Stomach (tissue), 9 donors: ENCODE data around the gene ENDOG. TPM values are rescaled to one million over a fixed set of nuclear protein-coding genes. Genes with fewer than 3 reads are reported as not detected.
"Not testable (repeated sequence)": the region's sequence is repeated elsewhere in the genome, so short reads cannot be mapped to it uniquely, and the experiment has no call there.

Experiments used
- DNase-seq, 2 donors: peaks; one replicate each; pipeline versions ENCODE4 v3.0.0 to v3.0.0-alpha.2; 2013 to 2019
- H3K27ac ChIP-seq, 5 donors: fragments of 200-600 bp in 4 of 5; sonication (generic) in 4 of 5; one replicate each; pipeline ENCODE4 v1.5.1; 2013 to 2019; ENCODE audit warnings: mild to moderate bottlenecking in 1 of 5, moderate library complexity in 1 of 5
- H3K27me3 ChIP-seq, 3 donors: fragments of 200-600 bp; sonication (generic); one replicate each; pipeline ENCODE4 v1.5.1; 2017 to 2019; ENCODE audit warnings: mixed run types in 1 of 3
- H3K36me3 ChIP-seq, 4 donors: fragments of 200-600 bp; sonication (generic); 1 replicate in 3 of 4; 2 replicates in 1 of 4; pipeline ENCODE4 v1.5.1; 2016 to 2019
- H3K4me1 ChIP-seq, 4 donors: fragments of 200-600 bp; sonication (generic); one replicate each; pipeline ENCODE4 v1.5.1; 2016 to 2019
- H3K4me3 ChIP-seq, 4 donors: fragments of 200-600 bp; sonication (generic) in 3 of 4; one replicate each; pipeline ENCODE4 v1.5.1; 2016 to 2019; ENCODE audit warnings: mild to moderate bottlenecking in 1 of 4
- H3K9me3 ChIP-seq, 4 donors: fragments of 200-600 bp; sonication (generic); one replicate each; pipeline ENCODE4 v1.5.1; 2016 to 2019
- EP300 ChIP-seq: sonication (generic); formaldehyde crosslinking; IDR thresholded peaks from one replicate; pipeline ENCODE4 v1.6.1; 2017; ENCODE audit warnings: antibody characterized with exemption
- POLR2A ChIP-seq, 4 donors: fragments of 450-650 bp; IDR thresholded peaks; one replicate each; pipeline ENCODE4 v1.6.1; 2016; ENCODE audit warnings: antibody characterized with exemption in 4 of 4, control low read depth in 2 of 4, mild to moderate bottlenecking in 1 of 4, moderate library complexity in 1 of 4
- POLR2AphosphoS5 ChIP-seq, 3 donors: sonication (generic); formaldehyde crosslinking; IDR thresholded peaks; one replicate each; pipeline ENCODE4 v1.6.1; 2016; ENCODE audit warnings: antibody characterized with exemption in 3 of 3
- WGBS, 5 donors: extraction: QIAGEN DNeasy Blood & Tissue Kit in 3 of 5; methylation state at CpG; one replicate each; pipeline versions ENCODE4 v1.1.5 to v1.1.7; 2013 to 2018; 5-methylcytosine and 5-hydroxymethylcytosine counted together
- intact Hi-C: fragments of 100-400 bp; cut with DNase I; formaldehyde crosslinking; loops from one replicate; pipeline ENCODE4 v1.15.1; 2023; ENCODE audit warnings: low total_unique reads
- polyA plus RNA-seq, 3 donors: library from polyadenylated mRNA; stranded (reverse); fragments of 200-250 nt; gene quantifications; one replicate each; pipeline ENCODE4 v1.2.3, GENCODE V29; 2013
- total RNA-seq, 5 donors: library from RNA; depleted of rRNA; stranded (reverse); fragments of >200 nt; gene quantifications; one replicate each; pipeline versions ENCODE4 v1.1.0 to v1.2.3, GENCODE V29; 2014 to 2016
- TF ChIP-seq, protein P1 (sequence below), 7 experiments: fragments of 450-650 bp in 4 of 7; fragments of 200-600 bp in 3 of 7; sonication (generic) in 3 of 7; IDR thresholded peaks; one replicate each; pipeline ENCODE4 v1.5.1; 2016 to 2019; ENCODE audit warnings: antibody characterized with exemption in 7 of 7, control low read depth in 2 of 7, mild to moderate bottlenecking in 1 of 7
- donor health status: healthy with polysubstance abuse.
- donor health status: Bipolar disorder and iron deficiency.
- donor health status: healthy.

The ENDOG gene
- total and polyA plus RNA-seq, 8 donors: 5.0 to 186 (median 31.5) TPM

GRCh38 chr9:128862401-128862851 is 44.1 kb downstream of the ENDOG start:
- Histone ChIP-seq H3K36me3 (no peaks in the 10 kb centered on the region), H3K9me3 (no peaks in the 10 kb centered on the region), H3K4me1 (peaks cover 18 to 42% (median 32%) of the 10 kb centered on the region in 4 donors), H3K4me3 (no peak overlapping the region), H3K27me3 (no peaks in the 10 kb centered on the region), H3K27ac (peak overlapping the region; percentile 38 to 69 (median 65))
- 41 to 66% (median 47%) methylated on average over 6 of the region's 6 CpGs for WGBS, 5 donors
- DNase-seq: peak in 1 of 2 donors; percentile 90
- intact Hi-C loops: no loop called here
- TF ChIP-seq POLR2AphosphoS5 (IDR thresholded peaks at IDR 0.05) (peak in 1 of 3 donors; percentile 64), EP300 (no peak)

DNA sequence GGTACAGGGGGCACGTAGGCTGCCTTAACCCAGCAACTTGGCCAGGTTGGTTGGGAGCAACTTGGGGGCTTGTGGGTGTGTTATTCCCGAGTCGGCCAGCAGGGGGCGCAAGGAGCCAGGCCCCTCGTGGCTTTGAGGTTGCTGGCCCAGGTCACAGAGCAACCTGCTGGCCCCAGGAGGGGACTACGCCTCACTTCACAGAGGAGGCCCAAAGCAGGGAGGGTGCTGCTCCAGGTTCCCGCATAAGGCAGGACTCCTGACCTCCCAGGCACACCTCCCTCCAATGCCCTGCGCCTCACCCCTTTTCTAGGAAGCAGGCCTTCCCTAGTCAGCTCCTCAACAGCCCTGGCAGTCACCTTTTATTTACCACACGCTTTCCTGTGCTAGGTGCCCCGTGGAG is 45.3 kb downstream of the ENDOG start:
- TF ChIP-seq POLR2AphosphoS5 (IDR thresholded peaks at IDR 0.05): peak in 1 of 3 donors; percentile 47
- TF ChIP-seq EP300: no peak
- TF ChIP-seq, protein P1, sequence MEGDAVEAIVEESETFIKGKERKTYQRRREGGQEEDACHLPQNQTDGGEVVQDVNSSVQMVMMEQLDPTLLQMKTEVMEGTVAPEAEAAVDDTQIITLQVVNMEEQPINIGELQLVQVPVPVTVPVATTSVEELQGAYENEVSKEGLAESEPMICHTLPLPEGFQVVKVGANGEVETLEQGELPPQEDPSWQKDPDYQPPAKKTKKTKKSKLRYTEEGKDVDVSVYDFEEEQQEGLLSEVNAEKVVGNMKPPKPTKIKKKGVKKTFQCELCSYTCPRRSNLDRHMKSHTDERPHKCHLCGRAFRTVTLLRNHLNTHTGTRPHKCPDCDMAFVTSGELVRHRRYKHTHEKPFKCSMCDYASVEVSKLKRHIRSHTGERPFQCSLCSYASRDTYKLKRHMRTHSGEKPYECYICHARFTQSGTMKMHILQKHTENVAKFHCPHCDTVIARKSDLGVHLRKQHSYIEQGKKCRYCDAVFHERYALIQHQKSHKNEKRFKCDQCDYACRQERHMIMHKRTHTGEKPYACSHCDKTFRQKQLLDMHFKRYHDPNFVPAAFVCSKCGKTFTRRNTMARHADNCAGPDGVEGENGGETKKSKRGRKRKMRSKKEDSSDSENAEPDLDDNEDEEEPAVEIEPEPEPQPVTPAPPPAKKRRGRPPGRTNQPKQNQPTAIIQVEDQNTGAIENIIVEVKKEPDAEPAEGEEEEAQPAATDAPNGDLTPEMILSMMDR (IDR thresholded peaks at IDR 0.05): peak in 6 of 7 experiments; percentile 88 to 98 (median 95)
- no peak for TF ChIP-seq POLR2A (IDR thresholded peaks at IDR 0.05)
- peak overlapping the region; percentile 2 to 69 (median 23) for H3K27ac ChIP-seq
- 23 to 29% (median 27%) methylated on average over 10 of the region's 10 CpGs for WGBS, 5 donors
- peaks cover 18 to 42% (median 32%) of the 10 kb centered on the region in 4 donors for H3K4me1 ChIP-seq
- H3K4me3 ChIP-seq: no peak overlapping the region
- H3K9me3 ChIP-seq: no peaks in the 10 kb centered on the region
- H3K36me3 ChIP-seq: no peaks in the 10 kb centered on the region
- intact Hi-C loops: no loop called here
- DNase-seq: peak; percentile 80 to 88
- no peaks in the 10 kb centered on the region for H3K27me3 ChIP-seq

DNA sequence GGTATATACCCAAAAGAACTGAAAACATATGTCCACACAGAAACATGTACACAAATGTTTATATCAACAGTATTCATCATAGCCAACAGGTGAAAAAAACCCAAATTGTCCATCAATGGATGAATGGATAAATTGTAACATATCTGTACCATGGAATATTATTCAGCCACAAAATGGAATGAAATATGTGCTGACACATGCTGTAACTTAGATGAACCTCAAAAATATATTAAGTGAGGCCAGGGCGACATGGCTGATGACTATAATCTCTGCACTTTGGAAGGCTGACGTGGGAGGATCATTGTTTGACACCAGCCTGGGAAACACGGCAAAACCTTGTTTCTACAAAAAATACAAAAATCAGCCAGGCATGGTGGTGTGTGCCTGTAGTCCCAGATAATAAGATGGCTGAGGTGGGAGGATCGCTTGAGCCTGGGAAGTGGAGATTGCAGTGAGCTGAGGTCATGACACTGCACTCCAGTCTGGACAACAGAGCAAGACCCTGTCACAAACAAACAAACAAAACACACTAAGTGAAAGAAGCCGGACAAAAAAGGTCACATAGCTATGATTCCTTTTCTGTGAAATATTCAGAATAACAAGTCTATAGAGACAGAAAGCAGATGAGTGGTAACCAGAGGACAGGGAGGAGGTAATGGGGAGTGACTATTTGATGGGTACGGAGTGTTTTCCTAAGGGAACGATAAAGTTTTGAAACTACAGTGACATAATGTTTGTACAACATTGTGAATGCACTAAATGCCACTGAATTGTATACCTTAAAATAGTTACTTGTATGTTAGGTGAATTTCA is 52.0 kb downstream of the ENDOG start:
- no peak for DNase-seq
- H3K27ac ChIP-seq: no peak overlapping the region
- H3K27me3 ChIP-seq: no peaks in the 10 kb centered on the region
- H3K9me3 ChIP-seq: no peaks in the 10 kb centered on the region
- TF ChIP-seq, protein P1 (IDR thresholded peaks at IDR 0.05): no peak
- intact Hi-C loops: no loop called here
- H3K36me3 ChIP-seq: peaks cover 0 to 14% (median 5%) of the 10 kb centered on the region in 4 donors
- no peak overlapping the region for H3K4me3 ChIP-seq
- 89 to 93% (median 91%) methylated on average over 7 of the region's 7 CpGs for WGBS, 5 donors
- H3K4me1 ChIP-seq: peaks cover 0 to 5% (median under 1%) of the 10 kb centered on the region in 4 donors

GRCh38 chr9:128870941-128871265 is 52.6 kb downstream of the ENDOG start:
- H3K27ac ChIP-seq, H3K4me3 ChIP-seq, H3K9me3 ChIP-seq, DNase-seq, intact Hi-C loops, H3K27me3 ChIP-seq: not testable (repeated sequence)
- Histone ChIP-seq H3K4me1 (peaks cover 0 to 11% (median 6%) of the 10 kb centered on the region in 4 donors), H3K36me3 (peaks cover 0 to 14% (median 5%) of the 10 kb centered on the region in 4 donors)
- 90 to 95% (median 92%) methylated on average over 7 of the region's 7 CpGs for WGBS, 5 donors

Other genes starting within 250 kb of the ENDOG start
- gene DYNC2I2, start 161.7 kb upstream of the ENDOG start, total RNA-seq: 100 to 1,000 TPM in 2 of 5 donors, 10 to 100 TPM in 2, 1 to 10 TPM in 1; 2.9 to 125 (median 33.9) TPM
- gene DYNC2I2, start 161.7 kb upstream of the ENDOG start, polyA plus RNA-seq: 10 to 100 TPM; 46.3 to 67.5 (median 60.2) TPM
- gene SET, start 129.3 kb upstream of the ENDOG start, total RNA-seq: 100 to 1,000 TPM in 3 of 5 donors, 10 to 100 TPM in 2; 49.0 to 489 (median 123) TPM
- gene SET, start 129.3 kb upstream of the ENDOG start, polyA plus RNA-seq: 100 to 1,000 TPM; 109 to 150 (median 111) TPM
- 10 to 100 TPM in 3 of 5 donors, 1 to 10 TPM in 2; 5.0 to 23.2 (median 13.3) TPM for gene PKN3, start 116.0 kb upstream of the ENDOG start, total RNA-seq
- 1 to 10 TPM; 5.3 to 8.0 (median 7.7) TPM for gene PKN3, start 116.0 kb upstream of the ENDOG start, polyA plus RNA-seq
- gene ZDHHC12, start 94.4 kb upstream of the ENDOG start, total RNA-seq: 100 to 1,000 TPM in 1 of 5 donors, 10 to 100 TPM in 2, 1 to 10 TPM in 2; 3.5 to 116 (median 20.0) TPM
- 10 to 100 TPM; 57.1 to 90.5 (median 60.5) TPM for gene ZDHHC12, start 94.4 kb upstream of the ENDOG start, polyA plus RNA-seq
- gene ZER1, start 46.6 kb upstream of the ENDOG start, total RNA-seq: 100 to 1,000 TPM in 1 of 5 donors, 10 to 100 TPM in 4; 25.5 to 214 (median 68.3) TPM
- gene ZER1, start 46.6 kb upstream of the ENDOG start, polyA plus RNA-seq: 10 to 100 TPM; 16.3 to 19.2 (median 18.8) TPM
- 10 to 100 TPM in 3 of 5 donors, 1 to 10 TPM in 2; 5.8 to 50.6 (median 11.4) TPM for gene TBC1D13, start 31.2 kb upstream of the ENDOG start, total RNA-seq
- gene TBC1D13, start 31.2 kb upstream of the ENDOG start, polyA plus RNA-seq: 10 to 100 TPM; 11.3 to 13.9 (median 11.6) TPM
- gene SPOUT1, start 11.3 kb downstream of the ENDOG start, total RNA-seq: 100 to 1,000 TPM in 1 of 5 donors, 10 to 100 TPM in 4; 11.1 to 104 (median 14.2) TPM
- gene SPOUT1, start 11.3 kb downstream of the ENDOG start, polyA plus RNA-seq: 10 to 100 TPM; 13.4 to 31.3 (median 29.4) TPM
- 10 to 100 TPM in 2 of 5 donors, 1 to 10 TPM in 2, under 1 TPM in 1; 0.58 to 25.7 (median 6.1) TPM for gene KYAT1, start 63.5 kb downstream of the ENDOG start, total RNA-seq
- 1 to 10 TPM; 4.8 to 7.5 (median 5.3) TPM for gene KYAT1, start 63.5 kb downstream of the ENDOG start, polyA plus RNA-seq
- gene LRRC8A, start 63.6 kb downstream of the ENDOG start, total RNA-seq: 10 to 100 TPM; 14.7 to 63.7 (median 25.1) TPM
- 10 to 100 TPM; 11.2 to 22.7 (median 13.6) TPM for gene LRRC8A, start 63.6 kb downstream of the ENDOG start, polyA plus RNA-seq
- 10 to 100 TPM in 4 of 5 donors, 1 to 10 TPM in 1; 1.4 to 37.3 (median 13.8) TPM for gene PHYHD1, start 102.5 kb downstream of the ENDOG start, total RNA-seq
- 10 to 100 TPM; 43.9 to 55.8 (median 49.1) TPM for gene PHYHD1, start 102.5 kb downstream of the ENDOG start, polyA plus RNA-seq
- 10 to 100 TPM in 1 of 5 donors, 1 to 10 TPM in 3, under 1 TPM in 1; 0.58 to 17.1 (median 9.4) TPM for gene DOLK, start 129.1 kb downstream of the ENDOG start, total RNA-seq
- gene DOLK, start 129.1 kb downstream of the ENDOG start, polyA plus RNA-seq: 1 to 10 TPM; 3.2 to 8.1 (median 6.2) TPM
- gene NUP188, start 129.2 kb downstream of the ENDOG start, total RNA-seq: 10 to 100 TPM; 26.3 to 79.9 (median 51.0) TPM
- gene NUP188, start 129.2 kb downstream of the ENDOG start, polyA plus RNA-seq: 10 to 100 TPM in 1 of 3 donors, 1 to 10 TPM in 2; 4.4 to 10.1 (median 9.9) TPM
- gene SH3GLB2, start 209.8 kb downstream of the ENDOG start, total RNA-seq: 100 to 1,000 TPM in 4 of 5 donors, 10 to 100 TPM in 1; 50.5 to 408 (median 138) TPM
- 100 to 1,000 TPM in 2 of 3 donors, 10 to 100 TPM in 1; 58.2 to 113 (median 102) TPM for gene SH3GLB2, start 209.8 kb downstream of the ENDOG start, polyA plus RNA-seq
- gene MIGA2, start 218.1 kb downstream of the ENDOG start, total RNA-seq: 100 to 1,000 TPM in 1 of 5 donors, 10 to 100 TPM in 4; 34.5 to 175 (median 49.0) TPM
- gene MIGA2, start 218.1 kb downstream of the ENDOG start, polyA plus RNA-seq: 10 to 100 TPM in 2 of 3 donors, 1 to 10 TPM in 1; 9.0 to 28.2 (median 10.4) TPM